ENCODE results near the gene RASA3.

The RASA3 gene

DNA sequence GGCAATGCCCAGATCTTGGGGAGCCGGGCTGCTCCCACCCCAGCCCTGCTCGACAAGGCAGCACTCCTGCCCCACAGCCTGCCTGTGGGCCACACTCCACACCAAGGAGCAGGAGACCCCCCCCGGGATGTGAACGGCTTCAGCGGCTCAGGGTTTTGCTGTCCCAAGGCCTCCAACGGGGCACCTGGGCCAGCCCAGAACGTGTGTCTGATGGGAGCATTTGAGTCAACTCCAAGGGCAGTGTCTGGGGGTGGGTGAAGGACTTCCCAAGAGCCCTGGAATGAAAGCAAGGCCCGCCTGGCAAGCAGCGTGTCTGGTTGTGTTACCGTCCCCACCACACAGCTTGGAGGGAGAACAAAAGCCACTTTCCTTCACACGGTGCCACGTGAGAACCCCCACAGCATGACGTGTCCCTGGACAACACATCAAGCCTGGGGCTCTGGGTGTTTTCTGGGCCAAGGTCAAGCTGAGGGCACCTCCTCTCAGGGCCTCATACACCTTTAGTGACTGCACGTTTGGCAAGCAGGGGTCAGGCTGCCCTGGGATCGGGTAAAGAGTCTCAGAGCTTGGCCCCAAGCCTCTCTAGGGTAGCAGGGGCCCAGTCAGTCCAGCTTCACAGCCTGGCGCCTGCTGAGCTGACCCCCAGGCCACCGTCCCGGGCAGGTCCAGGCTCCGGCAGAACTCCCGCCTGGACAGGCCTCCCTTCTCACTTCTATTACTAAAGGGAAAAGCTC, 164.5 kb downstream of the RASA3 start:
- TF ChIP-seq, protein P1, sequence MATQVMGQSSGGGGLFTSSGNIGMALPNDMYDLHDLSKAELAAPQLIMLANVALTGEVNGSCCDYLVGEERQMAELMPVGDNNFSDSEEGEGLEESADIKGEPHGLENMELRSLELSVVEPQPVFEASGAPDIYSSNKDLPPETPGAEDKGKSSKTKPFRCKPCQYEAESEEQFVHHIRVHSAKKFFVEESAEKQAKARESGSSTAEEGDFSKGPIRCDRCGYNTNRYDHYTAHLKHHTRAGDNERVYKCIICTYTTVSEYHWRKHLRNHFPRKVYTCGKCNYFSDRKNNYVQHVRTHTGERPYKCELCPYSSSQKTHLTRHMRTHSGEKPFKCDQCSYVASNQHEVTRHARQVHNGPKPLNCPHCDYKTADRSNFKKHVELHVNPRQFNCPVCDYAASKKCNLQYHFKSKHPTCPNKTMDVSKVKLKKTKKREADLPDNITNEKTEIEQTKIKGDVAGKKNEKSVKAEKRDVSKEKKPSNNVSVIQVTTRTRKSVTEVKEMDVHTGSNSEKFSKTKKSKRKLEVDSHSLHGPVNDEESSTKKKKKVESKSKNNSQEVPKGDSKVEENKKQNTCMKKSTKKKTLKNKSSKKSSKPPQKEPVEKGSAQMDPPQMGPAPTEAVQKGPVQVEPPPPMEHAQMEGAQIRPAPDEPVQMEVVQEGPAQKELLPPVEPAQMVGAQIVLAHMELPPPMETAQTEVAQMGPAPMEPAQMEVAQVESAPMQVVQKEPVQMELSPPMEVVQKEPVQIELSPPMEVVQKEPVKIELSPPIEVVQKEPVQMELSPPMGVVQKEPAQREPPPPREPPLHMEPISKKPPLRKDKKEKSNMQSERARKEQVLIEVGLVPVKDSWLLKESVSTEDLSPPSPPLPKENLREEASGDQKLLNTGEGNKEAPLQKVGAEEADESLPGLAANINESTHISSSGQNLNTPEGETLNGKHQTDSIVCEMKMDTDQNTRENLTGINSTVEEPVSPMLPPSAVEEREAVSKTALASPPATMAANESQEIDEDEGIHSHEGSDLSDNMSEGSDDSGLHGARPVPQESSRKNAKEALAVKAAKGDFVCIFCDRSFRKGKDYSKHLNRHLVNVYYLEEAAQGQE (IDR thresholded peaks at IDR 0.05; ENCODE audit: insufficient replicate concordance, low read depth) = no peak
- TF ChIP-seq POLR2AphosphoS5 (IDR thresholded peaks at IDR 0.05; ENCODE audit: low read depth) = no peak
- TF ChIP-seq, protein P2, sequence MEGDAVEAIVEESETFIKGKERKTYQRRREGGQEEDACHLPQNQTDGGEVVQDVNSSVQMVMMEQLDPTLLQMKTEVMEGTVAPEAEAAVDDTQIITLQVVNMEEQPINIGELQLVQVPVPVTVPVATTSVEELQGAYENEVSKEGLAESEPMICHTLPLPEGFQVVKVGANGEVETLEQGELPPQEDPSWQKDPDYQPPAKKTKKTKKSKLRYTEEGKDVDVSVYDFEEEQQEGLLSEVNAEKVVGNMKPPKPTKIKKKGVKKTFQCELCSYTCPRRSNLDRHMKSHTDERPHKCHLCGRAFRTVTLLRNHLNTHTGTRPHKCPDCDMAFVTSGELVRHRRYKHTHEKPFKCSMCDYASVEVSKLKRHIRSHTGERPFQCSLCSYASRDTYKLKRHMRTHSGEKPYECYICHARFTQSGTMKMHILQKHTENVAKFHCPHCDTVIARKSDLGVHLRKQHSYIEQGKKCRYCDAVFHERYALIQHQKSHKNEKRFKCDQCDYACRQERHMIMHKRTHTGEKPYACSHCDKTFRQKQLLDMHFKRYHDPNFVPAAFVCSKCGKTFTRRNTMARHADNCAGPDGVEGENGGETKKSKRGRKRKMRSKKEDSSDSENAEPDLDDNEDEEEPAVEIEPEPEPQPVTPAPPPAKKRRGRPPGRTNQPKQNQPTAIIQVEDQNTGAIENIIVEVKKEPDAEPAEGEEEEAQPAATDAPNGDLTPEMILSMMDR (IDR thresholded peaks at IDR 0.05; ENCODE audit: insufficient read depth, low read length) = no peak
- no peak for TF ChIP-seq GABPA (IDR thresholded peaks at IDR 0.05; ENCODE audit: low read depth)
- no peak for TF ChIP-seq SPI1 (IDR thresholded peaks at IDR 0.05; ENCODE audit: borderline replicate concordance, low read depth)
- DNase-seq (ENCODE audit: low read depth in 1 of 2, low spot score in 1 of 2) = no peak
- H3K27me3 ChIP-seq (ENCODE audit: insufficient read depth, poor library complexity, severe bottlenecking) = no peaks in the 10 kb centered on the region
- H3K4me3 ChIP-seq (replicated peaks; ENCODE audit: insufficient read depth, low read length) = no peak overlapping the region
- no peak overlapping the region for H3K27ac ChIP-seq (replicated peaks)

DNA sequence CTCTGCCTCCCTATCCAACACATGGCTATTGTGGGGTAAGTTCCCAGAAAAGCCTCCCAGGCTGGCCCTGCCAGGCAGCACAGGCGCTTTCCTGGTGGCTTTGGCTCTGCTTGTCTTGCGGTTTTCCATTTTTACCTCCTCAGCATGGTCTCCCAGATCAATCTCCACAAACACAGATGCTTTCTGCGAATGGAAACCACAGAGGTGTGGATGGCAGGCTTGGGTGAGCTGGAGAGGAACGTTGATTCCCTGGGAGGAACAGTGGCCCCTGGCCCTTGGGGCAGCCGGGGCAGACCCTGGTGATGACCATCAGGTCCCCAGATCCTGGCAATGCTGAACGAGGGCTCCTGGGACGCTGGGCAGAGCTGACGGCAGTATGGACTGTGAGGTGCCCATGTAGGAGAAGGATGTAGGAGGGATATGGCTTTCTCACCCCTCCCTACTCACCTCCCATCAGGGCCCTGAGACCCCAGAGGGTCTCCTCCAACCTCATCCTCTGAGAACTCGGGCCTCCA, 165.2 kb downstream of the RASA3 start:
- H3K27ac ChIP-seq (replicated peaks) = no peak overlapping the region
- DNase-seq (ENCODE audit: low read depth in 1 of 2, low spot score in 1 of 2) = no peak

DNA sequence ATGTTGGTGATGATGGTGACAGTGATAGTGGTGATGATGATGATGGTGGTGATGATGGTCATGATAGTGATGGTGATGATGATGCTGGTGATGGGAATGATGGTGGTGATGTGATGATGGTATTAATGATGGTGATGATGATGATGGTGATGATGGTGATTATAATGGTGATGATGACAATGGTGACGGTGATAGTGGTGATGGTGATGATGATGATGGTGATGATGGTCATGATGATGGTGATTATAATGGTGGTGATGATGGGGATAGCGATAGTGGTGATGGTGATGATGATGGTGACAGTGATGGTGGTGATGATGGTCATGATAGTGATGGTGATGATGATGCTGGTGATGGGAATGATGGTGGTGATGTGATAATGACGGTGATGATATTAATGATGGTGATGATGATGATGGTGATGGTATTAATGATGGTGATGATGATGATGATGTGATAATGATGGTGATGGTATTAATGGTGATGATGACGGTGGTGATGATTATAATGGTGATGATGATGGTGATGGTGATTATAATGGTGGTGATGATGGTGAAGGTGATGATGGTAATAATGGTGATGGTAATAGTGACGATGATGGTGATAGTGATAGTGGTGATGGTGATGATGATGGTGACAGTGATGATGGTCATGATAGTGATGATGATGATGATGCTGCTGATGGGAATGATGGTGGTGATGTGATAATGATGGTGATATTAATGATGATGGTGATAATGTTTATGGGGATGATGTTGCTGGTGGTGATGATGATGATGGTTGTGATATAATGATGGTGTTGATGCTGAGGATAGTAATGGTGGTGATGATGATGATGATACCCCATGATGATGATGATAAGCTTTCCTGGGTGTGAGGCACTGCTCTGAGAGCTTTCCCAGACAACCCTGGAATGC, 166.2 kb downstream of the RASA3 start:
- Histone ChIP-seq H3K27me3 (ENCODE audit: insufficient read depth, poor library complexity, severe bottlenecking) (no peaks in the 10 kb centered on the region), H3K4me3 (replicated peaks; ENCODE audit: insufficient read depth, low read length) (no peak overlapping the region), H3K27ac (replicated peaks) (no peak overlapping the region)
- no peak for DNase-seq (ENCODE audit: low read depth in 1 of 2, low spot score in 1 of 2)
- TF ChIP-seq POLR2AphosphoS5 (IDR thresholded peaks at IDR 0.05; ENCODE audit: low read depth) (no peak), SPI1 (IDR thresholded peaks at IDR 0.05; ENCODE audit: borderline replicate concordance, low read depth) (no peak), GABPA (IDR thresholded peaks at IDR 0.05; ENCODE audit: low read depth) (no peak)
- TF ChIP-seq, protein P1 (IDR thresholded peaks at IDR 0.05; ENCODE audit: insufficient replicate concordance, low read depth) = no peak
- TF ChIP-seq, protein P2 (IDR thresholded peaks at IDR 0.05; ENCODE audit: insufficient read depth, low read length) = no peak

More for the DNA sequence above, 165.2 kb downstream of the RASA3 start:
- Histone ChIP-seq H3K27me3 (ENCODE audit: insufficient read depth, poor library complexity, severe bottlenecking) (no peaks in the 10 kb centered on the region), H3K4me3 (replicated peaks; ENCODE audit: insufficient read depth, low read length) (no peak overlapping the region)
- TF ChIP-seq, protein P1 (IDR thresholded peaks at IDR 0.05; ENCODE audit: insufficient replicate concordance, low read depth) = no peak
- TF ChIP-seq, protein P2 (IDR thresholded peaks at IDR 0.05; ENCODE audit: insufficient read depth, low read length) = no peak
- TF ChIP-seq SPI1 (IDR thresholded peaks at IDR 0.05; ENCODE audit: borderline replicate concordance, low read depth) = no peak
- TF ChIP-seq GABPA (IDR thresholded peaks at IDR 0.05; ENCODE audit: low read depth) = no peak
- no peak for TF ChIP-seq POLR2AphosphoS5 (IDR thresholded peaks at IDR 0.05; ENCODE audit: low read depth)
